Inferior parietal cortex (tissue), 1 donor: ENCODE results near the gene TP73.

Experiments used
- DNase-seq: peaks from one replicate; pipeline ENCODE4 v3.0.0-alpha.2; 2016; ENCODE audit errors: extremely low spot score

The TP73 gene

DNA sequence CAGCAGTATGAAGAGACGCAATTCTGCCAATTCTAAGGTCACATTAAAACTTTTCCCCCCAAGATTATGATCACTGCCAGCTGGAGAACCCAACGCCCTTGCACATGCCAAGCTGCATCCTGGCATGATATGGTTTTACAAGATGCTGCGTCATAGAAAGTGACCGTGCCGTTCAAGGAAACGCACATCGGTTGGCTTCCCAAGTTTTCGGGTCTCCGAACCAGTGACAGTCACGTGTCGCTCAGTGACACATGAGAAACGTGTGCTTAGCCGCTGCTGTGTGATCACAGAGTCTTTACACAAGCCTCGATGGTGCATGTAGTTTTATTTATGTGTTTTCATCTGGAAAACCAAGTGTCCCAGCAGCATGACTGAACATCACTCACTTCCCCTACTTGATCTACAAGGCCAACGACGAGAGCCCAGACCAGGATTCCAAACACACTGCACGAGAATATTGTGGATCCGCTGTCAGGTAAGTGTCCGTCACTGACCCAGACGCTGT lies 127.6 kb downstream of the TP73 start:
- no peak for DNase-seq

DNA sequence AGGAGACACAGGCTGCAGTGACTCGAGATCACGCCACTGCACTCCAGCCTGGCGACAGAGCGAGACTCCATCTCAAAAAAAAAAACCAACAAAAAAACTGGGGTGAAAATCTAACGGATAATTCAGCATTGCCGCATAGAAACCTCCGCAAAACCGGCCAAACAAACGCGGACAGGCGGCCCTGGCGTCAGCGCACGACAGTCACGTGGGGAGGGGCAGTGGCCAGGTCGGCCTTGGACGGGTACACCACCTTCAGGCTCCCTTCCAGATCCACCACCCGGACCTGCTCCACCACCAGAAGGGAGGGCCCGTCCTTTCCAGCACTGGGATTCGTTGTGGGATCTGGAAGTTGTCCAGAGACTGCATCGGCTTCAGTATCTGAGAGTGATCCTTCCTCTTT lies 128.6 kb downstream of the TP73 start:
- no peak for DNase-seq

DNA sequence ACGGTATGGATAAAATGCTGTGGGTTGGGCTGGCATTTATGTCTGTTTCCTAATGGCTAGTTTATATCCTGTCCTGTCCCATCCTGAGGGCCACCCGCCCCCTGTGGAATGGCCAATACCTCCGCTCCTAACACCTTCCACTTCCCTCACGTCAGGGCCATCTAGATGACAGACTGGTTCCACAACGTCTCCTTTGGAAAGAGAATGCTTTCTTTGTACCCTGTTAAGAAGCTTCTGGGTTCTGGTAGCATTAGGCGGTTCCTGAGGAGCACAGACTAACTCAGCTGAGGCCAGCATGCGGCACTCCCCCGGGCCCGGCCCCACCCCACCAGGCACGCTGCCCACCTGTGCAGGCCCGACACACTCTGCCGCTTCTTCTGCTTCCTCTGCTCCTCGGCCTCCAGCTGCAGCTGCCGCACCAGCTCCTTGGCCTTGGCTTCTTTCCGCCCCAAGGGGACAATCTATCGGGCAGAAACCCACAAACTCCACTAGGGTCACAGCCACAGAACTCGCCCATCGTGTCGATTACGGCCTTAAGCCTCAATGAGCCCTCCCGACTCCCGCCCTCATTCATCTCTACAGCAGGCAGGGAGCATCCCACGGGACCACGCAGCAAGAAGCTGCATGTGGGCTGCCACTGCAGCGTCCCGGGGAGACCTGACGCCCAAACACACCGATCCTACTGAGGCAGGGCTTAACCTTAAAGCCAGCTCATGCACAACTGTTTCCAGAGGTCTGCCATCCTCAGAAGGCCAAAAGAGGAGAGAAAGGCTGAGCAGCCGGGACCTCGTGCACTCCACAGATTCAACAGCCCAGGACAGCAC lies 131.5 kb downstream of the TP73 start:
- no peak for DNase-seq

DNA sequence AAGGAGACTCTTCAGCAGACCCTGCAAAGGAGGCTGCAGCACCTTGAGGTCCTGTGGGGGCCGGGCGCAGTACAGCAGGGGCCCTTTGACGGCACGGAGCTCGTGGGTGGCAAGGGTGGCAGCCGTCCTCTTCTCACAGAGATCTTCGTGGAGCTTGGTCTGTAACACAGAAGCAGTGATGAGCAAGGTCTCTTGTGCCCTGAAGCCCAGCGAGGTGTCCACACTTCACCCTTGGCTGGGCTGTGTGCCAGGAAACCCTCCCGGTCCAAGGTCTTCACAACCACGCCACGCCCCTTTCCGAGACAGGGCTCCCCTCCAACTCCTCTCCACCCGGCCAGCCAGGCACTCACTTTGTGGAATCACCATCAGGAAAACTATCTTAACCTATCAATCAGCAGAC lies 132.7 kb downstream of the TP73 start:
- DNase-seq = no peak

DNA sequence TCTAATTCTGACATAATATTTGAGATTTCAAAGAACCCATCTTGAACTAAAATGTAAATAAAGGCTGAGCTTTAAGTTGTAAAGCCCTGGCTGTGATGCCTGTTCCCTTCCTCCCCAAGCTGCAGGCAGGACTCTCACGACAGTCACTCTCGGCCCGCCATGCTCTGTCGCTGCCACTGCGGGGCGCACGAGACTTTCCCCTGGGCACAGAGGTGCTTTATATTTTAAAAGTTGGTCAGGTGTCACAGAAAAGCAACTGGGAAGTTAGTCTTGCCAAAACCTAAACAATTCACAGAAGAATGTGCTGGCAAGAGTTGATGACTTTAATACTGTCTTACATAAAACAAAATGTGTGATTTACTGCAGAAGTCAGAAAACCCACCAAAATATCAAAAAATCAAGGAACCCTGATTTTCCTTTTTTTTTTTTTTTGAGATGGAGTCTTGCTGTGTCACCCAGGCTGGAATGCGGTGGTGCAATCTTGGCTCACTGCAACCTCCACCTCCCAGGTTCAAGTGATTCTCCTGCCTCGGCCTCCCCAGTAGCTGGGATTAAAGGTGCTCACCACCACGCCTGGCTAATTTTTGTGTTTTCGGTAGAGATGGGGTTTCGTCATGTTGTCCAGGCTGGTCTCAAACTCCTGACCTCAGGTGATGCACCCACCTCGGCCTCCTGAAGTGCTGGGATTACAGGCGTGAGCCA lies 133.3 kb downstream of the TP73 start:
- no peak for DNase-seq
